ENCODE data around the gene TBC1D22A.

TBC1D22A gene

DNA sequence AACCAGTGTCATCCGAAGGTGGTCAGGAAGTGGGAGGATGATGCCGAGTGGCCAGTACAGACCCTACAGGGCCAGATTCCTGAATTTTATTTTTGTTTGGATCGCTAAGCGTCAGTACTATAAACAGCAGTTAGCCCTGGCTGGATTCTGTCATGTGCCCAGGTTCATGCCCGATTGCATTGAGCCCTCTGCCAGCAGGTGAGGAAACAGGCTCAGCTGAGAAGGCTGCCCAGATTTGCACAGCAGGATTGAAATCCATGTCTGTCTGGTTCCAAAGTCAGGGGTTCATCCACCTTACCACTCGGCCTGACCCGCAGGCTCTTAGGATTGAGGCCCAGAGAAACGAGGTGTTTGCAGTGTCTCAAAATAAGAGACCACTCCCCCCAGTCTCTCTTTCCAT, 9.1 kb upstream of the TBC1D22A start:
- DNase-seq (ENCODE audit: low spot score): no peak

GRCh38 chr22:46753761-46754109, 8.7 kb upstream of the TBC1D22A start:
- DNase-seq (ENCODE audit: low spot score): no peak

DNA sequence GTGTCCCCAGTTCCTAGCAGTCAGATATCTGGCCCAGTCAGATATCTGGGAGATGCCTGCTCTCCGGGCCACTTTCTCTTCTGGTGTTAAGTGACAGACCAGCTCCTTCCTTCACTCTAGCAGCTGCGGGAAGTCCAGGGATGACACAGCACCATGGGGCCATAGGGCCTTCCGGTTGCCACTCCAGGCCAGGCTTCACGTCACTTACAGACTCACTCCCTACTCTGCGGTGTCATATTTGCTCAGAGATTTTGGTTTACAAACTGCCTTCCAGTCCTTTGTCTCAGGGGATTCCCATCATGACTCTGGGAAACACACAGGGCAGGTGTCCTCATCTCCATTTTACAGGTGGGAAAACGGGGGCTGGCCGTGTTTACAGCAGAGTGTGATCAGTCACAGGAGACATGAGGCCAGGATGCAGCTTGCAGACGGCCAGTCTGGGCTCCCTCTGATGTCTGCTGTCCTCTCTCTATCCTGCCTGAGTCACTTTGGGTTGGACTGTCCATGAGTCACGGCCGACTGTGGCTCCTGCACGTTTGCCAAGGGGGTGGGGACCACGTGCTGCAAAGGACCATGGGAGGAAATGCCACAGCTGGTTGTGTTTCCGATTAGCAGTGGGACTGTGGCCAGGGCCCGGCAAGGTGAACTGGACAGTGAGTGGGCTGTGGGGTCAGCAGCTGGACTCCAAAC, 8.2 kb upstream of the TBC1D22A start:
- DNase-seq (ENCODE audit: low spot score): no peak

- no peak for DNase-seq (ENCODE audit: low spot score)
Observed at GRCh38 chr22:46754826-46755225, 7.6 kb upstream of the TBC1D22A start.

DNA sequence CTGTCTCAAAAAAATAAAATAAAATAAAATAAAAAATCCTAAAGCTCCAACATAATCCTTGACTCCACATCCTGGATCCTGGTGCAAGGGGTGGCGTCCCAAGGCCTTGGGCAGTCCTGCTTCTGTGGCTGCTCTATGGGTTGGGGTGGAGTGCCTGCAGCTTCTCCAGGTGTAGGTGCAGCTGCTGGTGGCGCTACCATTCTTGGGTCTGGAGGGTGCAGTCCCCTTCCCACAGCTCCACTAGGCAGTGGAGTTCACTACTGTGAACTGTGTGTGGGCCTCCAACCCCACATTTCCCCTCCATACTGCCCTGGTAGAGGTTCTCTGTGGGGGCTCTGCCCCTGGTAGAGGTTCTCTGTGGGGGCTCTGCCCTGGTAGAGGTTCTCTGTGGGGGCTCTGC, 6.9 kb upstream of the TBC1D22A start:
- DNase-seq (ENCODE audit: low spot score): no peak

- DNase-seq (ENCODE audit: low spot score): no peak
Observed at GRCh38 chr22:46756097-46756496, 6.4 kb upstream of the TBC1D22A start.

- no peak for DNase-seq (ENCODE audit: low spot score)
Observed at GRCh38 chr22:46757104-46757503, 5.3 kb upstream of the TBC1D22A start.

DNA sequence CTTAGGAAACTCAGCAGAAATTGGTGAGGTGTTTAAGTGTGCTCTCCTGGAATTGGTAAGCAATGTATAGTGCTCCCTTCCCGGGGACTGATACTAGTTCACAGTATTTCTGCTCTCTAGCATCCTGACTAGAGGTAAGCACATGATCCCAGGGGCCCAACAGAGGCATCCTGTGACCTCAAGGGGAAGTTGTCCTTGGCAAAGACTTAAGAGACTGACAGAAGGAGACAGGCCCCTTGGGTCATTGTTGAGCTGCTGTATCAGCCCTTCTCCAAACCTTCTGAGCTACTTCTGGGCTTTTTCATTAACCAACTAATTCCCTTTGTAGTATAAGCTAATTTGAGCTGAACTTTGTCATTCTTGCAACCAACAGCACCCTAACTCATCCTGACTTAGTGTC, 4.3 kb upstream of the TBC1D22A start:
- no peak for DNase-seq (ENCODE audit: low spot score)

DNA sequence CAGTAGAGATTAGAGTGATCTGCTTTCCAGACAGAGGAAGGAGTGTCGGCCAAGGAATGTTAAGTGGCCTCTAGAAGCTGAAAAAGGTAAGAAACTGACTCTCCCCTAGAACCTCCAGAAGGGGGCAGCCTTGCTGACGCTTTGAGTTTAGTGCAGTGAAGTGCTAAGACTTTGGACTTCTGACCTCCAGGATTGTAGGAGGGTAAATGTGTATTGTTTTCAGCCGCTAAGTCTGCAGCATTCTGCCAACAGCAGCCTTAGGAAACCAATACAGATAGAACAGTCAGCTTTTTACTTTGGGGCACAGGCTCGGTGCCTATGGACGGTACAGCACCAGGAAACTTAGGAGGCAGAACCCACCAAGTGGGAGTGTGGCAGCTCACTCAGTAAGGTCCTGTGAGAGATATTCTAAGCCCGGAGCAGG, 3.6 kb upstream of the TBC1D22A start:
- peak; percentile 82 for DNase-seq (ENCODE audit: low spot score)

GRCh38 chr22:46761017-46761416, 1.4 kb upstream of the TBC1D22A start:
- no peak for DNase-seq (ENCODE audit: low spot score)

GRCh38 chr22:46761539-46762237, 762 bp upstream of the TBC1D22A start:
- no peak for DNase-seq (ENCODE audit: low spot score)

DNA sequence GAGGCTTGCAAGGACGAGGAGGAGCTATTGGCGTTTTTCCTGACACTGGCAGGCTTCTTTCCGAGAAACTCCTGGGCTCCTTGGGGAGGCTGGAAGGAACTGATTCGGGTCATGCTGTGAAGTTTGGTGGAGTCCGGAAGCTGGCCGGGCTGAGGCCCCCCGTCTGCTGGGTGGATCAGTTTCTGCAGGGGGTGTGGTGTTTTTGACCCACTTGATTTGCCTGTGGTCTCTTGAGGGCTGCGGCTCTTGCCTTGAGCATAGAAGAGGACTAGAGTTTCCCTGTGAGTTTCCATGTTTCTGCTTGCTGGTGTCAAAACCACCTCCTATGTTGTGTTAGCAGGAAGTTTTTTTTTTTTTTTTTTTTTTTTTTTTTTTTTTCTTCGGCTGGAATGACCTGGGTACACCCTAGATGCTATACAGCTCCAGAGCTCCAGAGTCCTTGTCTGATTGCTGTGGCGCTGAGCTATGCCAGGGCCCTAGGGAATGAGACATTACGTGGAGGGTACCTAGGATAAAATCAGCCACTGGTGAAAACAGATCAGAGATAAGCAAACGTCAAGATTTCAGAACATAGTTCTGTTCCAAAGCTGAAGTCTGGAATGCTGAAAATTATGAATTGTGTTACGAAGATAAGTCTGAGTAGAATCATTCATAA, 728 bp downstream of the TBC1D22A start:
- no peak for DNase-seq (ENCODE audit: low spot score)

- DNase-seq (ENCODE audit: low spot score): no peak
Observed at GRCh38 chr22:46764140-46764680, 1.8 kb downstream of the TBC1D22A start.

- DNase-seq (ENCODE audit: low spot score): no peak
Observed at GRCh38 chr22:46764779-46765485, 2.5 kb downstream of the TBC1D22A start.

- no peak for DNase-seq (ENCODE audit: low spot score)
Observed at GRCh38 chr22:46766611-46767010, 4.2 kb downstream of the TBC1D22A start.

DNA sequence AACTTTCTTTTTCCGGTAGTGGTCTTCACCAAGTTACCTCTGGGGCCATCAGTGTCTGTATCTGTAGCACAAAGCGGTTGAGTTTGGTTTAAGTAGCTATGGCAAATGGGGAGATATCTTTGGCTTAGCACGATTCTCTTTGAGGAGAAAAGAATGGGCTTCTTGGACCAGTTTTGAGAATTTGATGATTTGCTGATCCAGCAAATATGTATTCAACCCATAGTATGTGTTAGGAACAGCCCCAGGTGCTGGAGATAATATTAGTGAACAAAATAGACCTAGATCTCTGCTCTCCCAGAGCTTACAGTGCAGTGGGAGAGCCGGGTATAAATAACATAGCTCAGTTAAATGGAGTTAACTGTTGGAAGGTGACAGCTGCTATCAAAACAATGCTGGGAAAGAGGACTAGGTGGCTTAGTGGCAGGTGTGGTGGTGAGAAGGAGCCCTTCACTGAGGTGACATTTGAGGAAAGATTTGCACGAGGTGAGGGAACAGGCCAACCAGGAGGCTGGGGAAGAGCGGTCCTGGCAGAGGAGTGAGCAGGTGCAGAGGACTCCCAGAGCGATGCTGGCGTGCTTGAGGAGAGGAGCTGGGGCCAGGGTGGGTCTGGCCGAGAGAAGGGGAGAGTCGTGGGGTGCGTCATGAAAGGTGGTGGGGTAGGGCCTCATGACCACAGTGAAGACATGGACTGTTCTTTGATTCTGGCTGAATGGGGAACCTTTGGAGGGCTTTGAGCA, 5.0 kb downstream of the TBC1D22A start:
- DNase-seq (ENCODE audit: low spot score): no peak

DNA sequence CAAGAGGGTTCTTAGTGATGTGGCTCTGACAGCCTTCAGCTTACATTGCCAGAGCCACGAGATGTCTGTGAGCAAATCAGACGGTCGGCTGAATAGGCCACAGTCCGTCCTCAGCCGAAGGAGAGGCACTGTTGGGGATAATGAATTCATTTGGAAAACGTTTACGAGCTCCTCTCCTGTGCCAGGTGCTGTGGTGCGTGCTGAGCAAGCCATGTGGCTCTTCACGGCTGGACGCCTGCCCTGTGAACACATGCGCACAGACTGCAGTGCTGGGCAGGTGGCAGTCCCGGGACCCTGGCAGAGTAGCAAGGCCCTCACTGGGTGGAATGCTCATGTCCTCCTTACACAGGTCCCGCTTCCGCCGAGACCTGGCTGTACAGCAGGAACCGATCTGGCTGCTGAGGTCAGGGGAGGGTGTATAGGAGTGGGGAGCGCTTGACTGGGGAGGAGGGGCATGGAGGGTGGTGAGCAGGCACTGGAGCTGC, 6.8 kb downstream of the TBC1D22A start:
- DNase-seq (ENCODE audit: low spot score): peak; percentile 98

DNA sequence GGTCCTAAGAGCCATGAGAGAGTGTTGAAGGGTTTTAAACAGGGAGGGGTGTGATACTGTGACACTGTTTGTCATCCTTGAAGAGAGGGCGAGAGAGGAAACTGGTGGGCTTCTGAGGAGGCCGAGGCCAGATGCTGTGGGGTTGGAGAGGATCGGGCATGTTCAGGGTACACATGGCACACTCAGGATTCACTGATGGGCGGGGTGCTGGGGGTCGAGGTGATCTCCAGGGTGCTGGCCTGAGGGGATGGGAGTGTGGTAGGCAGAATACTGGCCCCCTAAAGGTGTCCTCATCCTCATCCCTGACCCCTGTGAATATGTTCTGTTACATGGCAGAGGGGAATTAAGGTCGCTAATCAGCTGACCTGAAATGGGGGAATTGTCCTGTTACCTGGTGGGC, 7.3 kb downstream of the TBC1D22A start:
- DNase-seq (ENCODE audit: low spot score): no peak

GRCh38 chr22:46770151-46770641, 7.7 kb downstream of the TBC1D22A start:
- DNase-seq (ENCODE audit: low spot score): no peak

DNA sequence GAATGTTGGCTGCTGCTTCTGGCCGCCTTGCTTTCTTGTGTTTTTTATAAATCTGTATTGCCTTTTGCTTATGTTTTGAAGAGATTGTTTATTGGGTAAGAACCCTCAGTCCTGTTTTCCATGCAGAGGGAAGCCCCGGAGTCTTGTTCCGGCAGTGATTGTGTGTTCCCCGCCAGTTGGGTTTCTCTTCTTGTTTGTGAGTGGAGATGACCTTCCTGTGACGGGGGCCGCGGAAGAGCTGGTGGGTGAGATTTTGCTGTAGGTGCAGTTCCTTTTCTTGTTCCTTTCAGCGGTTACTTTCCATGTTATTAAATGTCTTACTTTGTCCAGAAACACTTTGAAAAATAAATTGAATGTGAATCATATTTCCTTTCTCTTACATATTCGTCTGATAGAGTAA, 8.3 kb downstream of the TBC1D22A start:
- no peak for DNase-seq (ENCODE audit: low spot score)

DNA sequence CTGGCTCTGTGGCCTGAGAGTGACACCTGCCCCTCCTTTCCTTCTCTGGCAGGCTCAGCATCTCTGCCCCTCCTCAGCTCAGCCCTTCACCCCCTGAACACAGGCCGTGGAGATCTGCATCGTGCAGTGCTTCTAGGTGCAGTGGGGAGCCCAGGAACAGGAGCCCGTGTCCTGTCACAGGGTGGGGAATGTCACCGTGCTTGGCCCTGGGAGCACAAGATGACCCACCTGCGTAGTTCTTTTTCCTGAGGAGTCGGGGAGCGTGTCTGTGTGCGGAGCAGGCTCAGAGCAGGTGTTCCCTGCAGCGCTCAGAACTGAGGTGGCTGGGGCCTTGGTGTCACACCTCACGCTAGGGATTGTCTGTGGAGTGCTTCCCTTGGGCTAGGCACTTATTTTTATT, 10.6 kb downstream of the TBC1D22A start:
- DNase-seq (ENCODE audit: low spot score): no peak
